HTR-8/SVneo (cell line): Measurements from ENCODE around the gene ABCA2.

Source experiments
- DNase-seq: peaks from one replicate; pipeline ENCODE4 v3.0.0; 2011; ENCODE audit warnings: low spot score, mixed read lengths; ENCODE audit not compliant: insufficient read length
- FAIRE-seq: peaks from 2 replicates; lab custom pipeline; 2011; peaks lifted over from hg19 to GRCh38; lab: Jason Lieb, UNC

Gene ABCA2

GRCh38 chr9:137018761-137019559 lies 9.1 kb downstream of the ABCA2 start:
- FAIRE-seq: no peak
- DNase-seq: no peak

DNA sequence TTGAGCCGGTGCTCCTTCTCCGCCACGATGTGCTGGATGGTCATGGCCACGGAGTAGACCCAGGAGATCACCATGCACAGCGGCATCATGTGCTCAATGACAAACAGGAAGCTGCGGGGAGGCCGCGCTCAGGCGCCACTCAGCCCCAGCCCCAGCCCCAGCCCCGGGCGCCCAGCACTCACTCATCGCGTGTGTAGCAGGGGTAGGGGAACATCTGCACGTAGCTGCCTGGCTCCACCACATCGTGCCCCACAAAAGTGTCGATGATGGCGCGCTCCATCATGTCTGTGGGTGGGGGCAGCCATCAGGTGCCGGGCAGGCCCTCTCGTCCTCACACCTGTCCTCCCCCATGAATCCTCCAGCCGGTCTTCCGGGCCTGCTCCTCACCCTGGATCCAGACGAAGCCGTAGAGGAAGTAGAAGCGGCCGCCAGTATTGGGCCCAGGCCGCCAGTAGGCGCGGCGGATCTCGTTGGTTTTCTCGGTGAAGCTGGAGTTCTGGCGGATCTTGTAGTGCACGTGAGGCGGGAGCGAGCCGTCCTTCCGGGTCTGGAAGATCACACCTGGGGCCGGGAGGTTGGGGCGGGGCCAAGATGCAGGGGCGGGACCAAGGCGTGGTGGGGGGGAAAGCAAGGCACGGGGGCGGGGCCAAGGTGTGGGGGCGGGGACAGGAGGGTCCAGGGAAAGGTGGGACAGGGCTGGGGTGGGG lies 10.1 kb downstream of the ABCA2 start:
- no peak for DNase-seq

DNA sequence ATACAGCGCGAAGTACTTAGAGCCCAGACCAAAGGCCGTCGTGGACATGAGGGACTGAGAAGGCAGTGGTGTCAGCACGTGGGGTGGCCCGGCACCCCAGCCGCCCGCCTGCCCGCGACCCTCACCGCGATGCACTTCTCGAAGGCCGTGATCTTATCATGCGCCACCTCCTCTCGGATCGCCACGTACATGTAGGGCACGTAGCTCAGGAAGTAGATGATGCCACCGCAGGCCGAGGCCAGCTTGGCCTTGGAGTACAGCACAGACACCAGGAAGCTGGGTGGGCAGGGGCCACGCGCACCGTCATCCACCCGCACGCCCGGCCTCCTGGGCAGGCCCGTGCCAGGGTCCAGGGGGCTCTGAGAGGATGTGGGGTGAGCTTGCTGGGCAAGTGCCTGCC lies 11.0 kb downstream of the ABCA2 start:
- FAIRE-seq (no peak), DNase-seq (no peak)

More for the DNA sequence above, 10.1 kb downstream of the ABCA2 start:
- no peak for FAIRE-seq

- DNase-seq (no peak), FAIRE-seq (no peak)
These were observed 11.6 kb downstream of the ABCA2 start for GRCh38 chr9:137016436-137016835.

DNA sequence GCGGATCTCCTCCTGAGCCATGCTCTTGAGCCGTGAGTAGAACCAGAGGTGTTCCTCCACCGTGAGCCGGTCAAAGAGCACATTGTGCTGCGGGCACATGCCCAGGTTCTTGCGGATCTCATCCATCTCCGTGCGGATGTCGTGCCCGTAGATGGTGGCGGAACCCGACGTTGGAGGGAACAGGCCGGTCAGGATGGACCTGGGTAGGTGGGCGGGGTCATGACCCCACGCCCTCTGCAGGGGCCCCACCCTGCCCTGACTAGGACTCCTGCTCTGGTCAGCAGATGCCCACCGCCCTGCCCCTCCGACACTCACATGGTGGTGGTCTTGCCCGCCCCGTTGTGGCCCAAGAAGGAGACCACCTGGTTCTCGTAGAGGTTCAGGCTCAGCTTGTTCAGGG lies 12.1 kb downstream of the ABCA2 start:
- FAIRE-seq (no peak), DNase-seq (no peak)

DNA sequence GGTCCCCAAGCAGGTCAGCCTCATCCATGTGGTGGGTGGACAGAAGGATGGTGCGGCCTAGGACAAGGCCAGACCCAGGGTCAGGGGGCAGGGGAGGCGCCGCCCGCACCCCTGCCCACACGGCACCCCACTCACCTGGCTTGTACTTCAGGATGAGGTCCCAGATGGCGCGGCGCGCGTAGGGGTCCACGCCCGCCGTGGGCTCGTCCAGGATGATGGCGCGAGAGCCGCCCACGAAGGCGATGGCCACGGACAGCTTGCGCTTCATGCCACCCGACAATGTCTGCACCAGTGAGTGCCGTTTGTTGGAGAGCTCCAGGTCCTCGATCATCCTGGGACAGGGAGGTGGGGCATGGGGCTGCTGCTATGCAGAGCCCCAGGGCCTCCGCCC lies 12.5 kb downstream of the ABCA2 start:
- DNase-seq (no peak), FAIRE-seq (no peak)

GRCh38 chr9:137014776-137015539 lies 13.1 kb downstream of the ABCA2 start:
- DNase-seq (no peak), FAIRE-seq (no peak)

- DNase-seq: no peak
- no peak for FAIRE-seq
These were observed 13.9 kb downstream of the ABCA2 start for GRCh38 chr9:137014166-137014565.

- FAIRE-seq (no peak), DNase-seq (no peak)
These were observed 14.5 kb downstream of the ABCA2 start for GRCh38 chr9:137013571-137013940.

GRCh38 chr9:137012694-137013570 lies 15.1 kb downstream of the ABCA2 start:
- FAIRE-seq (no peak), DNase-seq (no peak)

DNA sequence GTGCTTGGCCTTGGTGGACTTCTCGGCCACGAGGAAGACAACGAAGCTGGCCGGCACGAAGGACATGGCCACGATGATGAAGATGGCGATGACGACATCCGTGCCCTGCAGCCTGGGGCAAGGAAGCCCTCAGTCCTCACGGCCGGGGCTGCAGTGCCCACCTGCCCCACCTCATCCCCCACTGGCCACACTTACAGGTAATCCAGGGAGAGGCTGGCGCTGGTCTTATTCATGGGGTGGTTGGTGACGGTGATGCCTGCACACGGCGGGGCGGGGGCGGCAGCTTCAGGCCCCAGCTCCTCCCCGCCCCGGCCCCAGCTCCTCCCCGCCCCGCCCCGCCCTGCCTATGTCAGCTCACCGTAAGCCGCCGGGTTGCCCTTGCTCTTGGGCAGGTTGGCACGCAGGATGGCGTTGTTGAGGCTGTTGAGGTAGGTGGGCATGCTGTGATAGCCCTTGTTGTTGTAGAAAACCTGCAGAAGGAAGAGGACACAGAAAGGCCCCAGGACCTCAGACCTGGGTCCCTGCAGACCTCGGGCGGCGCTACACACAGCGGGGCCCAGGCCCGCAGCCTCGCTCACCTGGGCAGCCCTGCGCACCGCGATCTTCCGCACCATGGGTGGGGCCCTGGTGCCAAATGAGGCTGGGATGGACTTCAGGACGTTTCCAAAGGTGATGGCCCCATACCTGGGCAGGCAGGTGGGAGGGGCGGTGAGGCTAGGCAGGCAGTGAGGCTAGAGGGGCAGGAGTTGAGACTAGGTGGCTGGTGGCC lies 15.9 kb downstream of the ABCA2 start:
- FAIRE-seq (no peak), DNase-seq (no peak)

GRCh38 chr9:137011156-137011555 lies 16.9 kb downstream of the ABCA2 start:
- FAIRE-seq (no peak), DNase-seq (no peak)

DNA sequence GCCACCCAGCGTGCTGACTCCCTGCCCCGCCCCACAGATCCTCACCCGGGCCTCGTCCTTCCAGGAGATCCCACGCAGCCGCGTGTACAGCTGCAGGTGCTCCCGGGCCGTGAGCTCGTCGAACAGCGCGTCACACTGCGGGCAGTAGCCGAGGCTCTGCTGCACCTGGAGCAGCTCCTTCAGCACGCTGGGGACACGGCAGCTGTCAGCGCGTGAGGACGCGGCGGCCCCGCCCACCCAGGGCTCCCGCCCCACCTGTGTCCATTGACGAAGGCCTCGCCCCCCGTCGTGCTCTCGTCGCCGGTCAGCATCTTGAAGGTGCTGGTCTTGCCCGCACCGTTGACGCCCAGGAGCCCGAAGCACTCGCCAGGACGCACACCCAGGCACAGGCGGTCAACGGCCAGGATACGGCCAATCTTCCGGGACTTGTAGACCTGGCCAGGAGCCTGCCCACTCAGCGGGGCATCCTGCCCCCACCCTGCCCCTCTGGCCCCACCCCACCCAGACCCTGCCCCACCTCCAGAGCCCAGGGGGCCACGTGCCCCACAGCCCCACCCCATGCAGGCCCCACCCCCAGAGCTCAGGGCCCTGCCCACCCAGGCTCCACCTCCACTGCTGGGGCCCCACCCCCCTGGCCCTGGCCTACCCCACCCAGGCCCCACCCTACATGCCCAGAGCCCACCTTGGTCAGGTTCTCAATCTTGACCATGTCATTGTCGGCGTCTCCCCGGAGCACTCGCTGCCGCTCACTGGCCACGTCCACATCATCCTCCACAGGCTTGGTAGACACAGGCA lies 17.9 kb downstream of the ABCA2 start:
- FAIRE-seq: no peak
- no peak for DNase-seq

- FAIRE-seq (no peak), DNase-seq (no peak)
These were observed 18.8 kb downstream of the ABCA2 start for GRCh38 chr9:137009217-137009616.

DNA sequence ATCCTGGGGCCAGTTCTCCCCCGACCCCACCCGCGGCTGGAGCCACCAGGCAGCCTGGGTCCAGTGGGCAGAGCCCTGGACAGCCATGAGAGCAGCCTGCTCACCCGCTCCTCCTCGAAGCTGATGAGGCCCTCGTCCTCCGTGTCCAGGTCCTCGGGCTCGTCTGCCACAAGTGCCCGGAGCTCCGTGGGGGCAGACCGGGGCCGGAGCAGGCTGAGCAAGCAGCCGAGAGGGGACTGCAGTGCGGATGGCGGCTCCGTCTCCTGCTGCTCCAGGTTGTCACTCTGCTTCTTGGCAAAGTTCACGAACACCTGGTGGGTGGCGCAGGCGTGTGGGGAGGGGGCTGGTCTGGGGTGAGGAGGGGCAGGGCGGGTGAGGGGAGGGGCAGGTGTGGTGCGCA lies 19.7 kb downstream of the ABCA2 start:
- FAIRE-seq (no peak), DNase-seq (no peak)

DNA sequence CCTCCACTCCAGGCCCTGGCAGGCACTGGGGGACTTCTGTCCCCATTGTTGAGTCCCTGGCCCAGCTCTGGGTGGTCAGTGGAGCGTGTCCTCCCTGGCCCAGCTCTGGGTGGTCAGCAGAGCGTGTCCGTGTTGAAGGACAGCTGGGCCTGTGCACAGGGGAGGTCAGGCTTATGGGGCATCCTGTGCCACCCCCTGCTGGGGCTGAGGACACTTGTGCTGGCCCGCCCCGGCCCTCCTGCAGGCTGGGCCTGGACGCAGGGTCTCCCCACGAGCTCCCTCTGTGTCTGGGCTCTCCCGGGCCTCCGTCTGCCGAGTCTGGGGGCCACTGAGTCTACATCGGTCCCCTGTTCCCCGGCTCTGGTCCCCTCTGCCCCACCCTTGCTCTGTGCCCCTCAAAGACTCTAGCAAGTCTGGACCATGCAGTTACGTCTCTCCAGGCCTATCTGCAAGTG lies 20.2 kb downstream of the ABCA2 start:
- FAIRE-seq (no peak), DNase-seq (no peak)

- DNase-seq: no peak
- FAIRE-seq: no peak
These were observed 20.8 kb downstream of the ABCA2 start for GRCh38 chr9:137007108-137007815.
